Panc1 (cell line): ENCODE measurements around the gene DEPDC5. TPM values are rescaled to one million over a fixed set of nuclear protein-coding genes. Genes with fewer than 3 reads are reported as not detected.

Experiments
- ATAC-seq: fragments of 200-7000 bp; cut with Tn5 transposase; 2 replicates; pipeline ENCODE4 v1.9.1; 2020; ENCODE audit warnings: mild to moderate bottlenecking, moderate library complexity
- BruUV-seq: library from RNA; stranded (reverse); fragments of 400-500 nt; replicated peaks from 2 replicates; lab custom pipeline; 2021; lab: Mats Ljungman, UMichigan
- CTCF ChIA-PET: fragments of 300-600 bp; sonication (Branson Sonifier 250); formaldehyde crosslinking; loops from one replicate; lab custom pipeline; 2022; ENCODE audit warnings: antibody characterized with exemption; lab: Charles Lee
- POLR2A ChIA-PET: fragments of 300-600 bp; sonication (Branson Sonifier 250); formaldehyde crosslinking; loops from one replicate; lab custom pipeline; 2022; ENCODE audit warnings: antibody characterized with exemption; lab: Charles Lee
- DNase-seq: peaks from one replicate; pipeline ENCODE4 v3.0.0-alpha.2; 2010; ENCODE audit warnings: low read depth, low spot score
- H3K27ac ChIP-seq: 2 replicates; pipeline ENCODE4 v1.5.1; 2011; ENCODE audit warnings: mild to moderate bottlenecking, low read length, inconsistent platforms
- H3K27me3 ChIP-seq: fragments of 200-500 bp; sonication (Bioruptor generic); 2 replicates; pipeline ENCODE4 v1.6.0; 2014; ENCODE audit warnings: low read length, inconsistent platforms; ENCODE audit not compliant: control insufficient read depth, insufficient read depth
- H3K36me3 ChIP-seq: fragments of 200-500 bp; sonication (Bioruptor generic); 2 replicates; pipeline ENCODE4 v1.5.1; 2014; ENCODE audit warnings: inconsistent platforms, mild to moderate bottlenecking, low read length, moderate library complexity; ENCODE audit not compliant: control insufficient read depth, insufficient read depth
- H3K4me1 ChIP-seq: 2 replicates; pipeline ENCODE4 v1.5.1; 2011; ENCODE audit warnings: inconsistent platforms, mild to moderate bottlenecking, low read length, moderate library complexity; ENCODE audit not compliant: control insufficient read depth, insufficient read depth
- H3K4me3 ChIP-seq, 2 experiments: 2 replicates each; pipeline ENCODE4 v1.5.1; 2011 to 2012; ENCODE audit warnings: low read depth in 2 of 2, low read length in 2 of 2, mild to moderate bottlenecking in 2 of 2, inconsistent platforms in 1 of 2, moderate library complexity in 1 of 2
- H3K9me3 ChIP-seq: fragments of 200-500 bp; sonication (Bioruptor generic); 2 replicates; pipeline ENCODE4 v1.5.1; 2014; ENCODE audit warnings: low read depth, mild to moderate bottlenecking, inconsistent platforms, low read length, moderate library complexity; ENCODE audit not compliant: control insufficient read depth, insufficient read depth
- CTCF ChIP-seq: fragments of 450-650 bp; IDR thresholded peaks from 2 replicates; pipeline ENCODE4 v1.5.1; 2017; ENCODE audit warnings: mild to moderate bottlenecking
- POLR2AphosphoS5 ChIP-seq: IDR thresholded peaks from 2 replicates; pipeline ENCODE4 v1.6.1; 2012; ENCODE audit warnings: mild to moderate bottlenecking, low read depth, low read length, moderate library complexity
- REST ChIP-seq, 2 experiments: IDR thresholded peaks; 2 replicates each; pipeline ENCODE4 v1.6.1; 2011 to 2012; ENCODE audit warnings: low read depth in 2 of 2, control low read depth in 1 of 2, low read length in 1 of 2, mild to moderate bottlenecking in 1 of 2, moderate library complexity in 1 of 2; ENCODE audit not compliant: insufficient read depth in 1 of 2
- SIN3A ChIP-seq: IDR thresholded peaks from 2 replicates; pipeline ENCODE4 v1.6.1; 2012; ENCODE audit warnings: low read depth, mild to moderate bottlenecking, low read length, moderate library complexity, borderline replicate concordance; ENCODE audit not compliant: insufficient read depth
- TCF7L2 ChIP-seq: IDR thresholded peaks from 2 replicates; pipeline ENCODE4 v1.6.1; 2011; ENCODE audit warnings: mild to moderate bottlenecking, low read depth, low read length, inconsistent platforms
- in situ Hi-C: cut with HindIII; loops from 2 replicates; pipeline ENCODE4 v1.10.0; 2016; ENCODE audit warnings: low sequenced_read_pairs, low pct_unique_long_range_greater_than_20kb
- intact Hi-C: fragments of 100-400 bp; cut with micrococcal nuclease; formaldehyde crosslinking; loops from one replicate; pipeline ENCODE4 v1.10.0; 2022; ENCODE audit not compliant: unreplicated experiment
- total RNA-seq: library from RNA; stranded (reverse); gene quantifications from one replicate; pipeline ENCODE4 v1.2.1, GENCODE V29; 2021; ENCODE audit not compliant: unreplicated experiment

DEPDC5 gene
- total RNA-seq, 1 experiment from 2014 or later = 20.2 TPM

GRCh38 chr22:31919730-31920129 is 165.9 kb downstream of the DEPDC5 start:
- H3K4me3 ChIP-seq = no peak overlapping the region
- intact Hi-C loops = no loop called here
- ChIA-PET CTCF (interaction anchor here (0.6 kb wide), 1 partner anchor 131 kb away, joined by 6 read pairs; no protein-coding TSS in a partner anchor), POLR2A (no interaction called here)
- no peaks in the 10 kb centered on the region for H3K36me3 ChIP-seq
- no peaks in the 10 kb centered on the region for H3K27me3 ChIP-seq
- BruUV-seq = no TSS peak
- in situ Hi-C loops = no loop called here
- TF ChIP-seq POLR2AphosphoS5 (no peak), SIN3A (no peak), TCF7L2 (no peak), CTCF (no peak), REST (IDR thresholded peaks at IDR 0.05; ENCODE audit: insufficient read depth in 1 of 2, low read depth in 2 of 2, low read length in 1 of 2) (no peak)
- H3K27ac ChIP-seq = no peak overlapping the region
- ATAC-seq (no peak), DNase-seq (no peak)
- H3K9me3 ChIP-seq = no peaks in the 10 kb centered on the region
- H3K4me1 ChIP-seq = no peaks in the 10 kb centered on the region

- DNase-seq (no peak), ATAC-seq (no peak)
- TF ChIP-seq POLR2AphosphoS5 = no peak
- TF ChIP-seq REST (IDR thresholded peaks at IDR 0.05; ENCODE audit: insufficient read depth in 1 of 2, low read depth in 2 of 2, low read length in 1 of 2) = no peak
- no peak for TF ChIP-seq SIN3A
- TF ChIP-seq CTCF = no peak
- no peak for TF ChIP-seq TCF7L2
- Histone ChIP-seq H3K27ac (no peak overlapping the region), H3K36me3 (no peaks in the 10 kb centered on the region), H3K27me3 (no peaks in the 10 kb centered on the region), H3K4me3 (no peak overlapping the region), H3K9me3 (no peaks in the 10 kb centered on the region), H3K4me1 (no peaks in the 10 kb centered on the region)
- ChIA-PET POLR2A (no interaction called here), CTCF (no interaction called here)
- in situ Hi-C loops (no loop called here), intact Hi-C loops (no loop called here)
- BruUV-seq = no TSS peak
Observed at GRCh38 chr22:31920306-31920705, 166.5 kb downstream of the DEPDC5 start.
